ENCODE results near the gene ADGRG2.

GRCh38 chrX:18955676-18956075 lies 166.6 kb downstream of the ADGRG2 start:
- no peak for TF ChIP-seq GATA3 (IDR thresholded peaks at IDR 0.05; ENCODE audit: low read depth, low read length)
- TF ChIP-seq GATA2 (IDR thresholded peaks at IDR 0.05; ENCODE audit: low read depth, low read length) = no peak
